GM18951 (cell line): ENCODE data around the gene SASH3.

Experiments
- POLR2A ChIP-seq: IDR thresholded peaks from 4 replicates; pipeline ENCODE4 v1.6.1; 2011; ENCODE audit warnings: mild to moderate bottlenecking; ENCODE audit not compliant: insufficient read length, insufficient read depth; ENCODE audit errors: extremely low read depth
- in situ Hi-C: fragments of 300-500 bp; cut with MboI; formaldehyde crosslinking; loops from one replicate; pipeline ENCODE4 v1.12.0; 2022; ENCODE audit warnings: low sequenced_read_pairs, mixed read lengths, inconsistent platforms; ENCODE audit not compliant: unreplicated experiment

The SASH3 gene

DNA sequence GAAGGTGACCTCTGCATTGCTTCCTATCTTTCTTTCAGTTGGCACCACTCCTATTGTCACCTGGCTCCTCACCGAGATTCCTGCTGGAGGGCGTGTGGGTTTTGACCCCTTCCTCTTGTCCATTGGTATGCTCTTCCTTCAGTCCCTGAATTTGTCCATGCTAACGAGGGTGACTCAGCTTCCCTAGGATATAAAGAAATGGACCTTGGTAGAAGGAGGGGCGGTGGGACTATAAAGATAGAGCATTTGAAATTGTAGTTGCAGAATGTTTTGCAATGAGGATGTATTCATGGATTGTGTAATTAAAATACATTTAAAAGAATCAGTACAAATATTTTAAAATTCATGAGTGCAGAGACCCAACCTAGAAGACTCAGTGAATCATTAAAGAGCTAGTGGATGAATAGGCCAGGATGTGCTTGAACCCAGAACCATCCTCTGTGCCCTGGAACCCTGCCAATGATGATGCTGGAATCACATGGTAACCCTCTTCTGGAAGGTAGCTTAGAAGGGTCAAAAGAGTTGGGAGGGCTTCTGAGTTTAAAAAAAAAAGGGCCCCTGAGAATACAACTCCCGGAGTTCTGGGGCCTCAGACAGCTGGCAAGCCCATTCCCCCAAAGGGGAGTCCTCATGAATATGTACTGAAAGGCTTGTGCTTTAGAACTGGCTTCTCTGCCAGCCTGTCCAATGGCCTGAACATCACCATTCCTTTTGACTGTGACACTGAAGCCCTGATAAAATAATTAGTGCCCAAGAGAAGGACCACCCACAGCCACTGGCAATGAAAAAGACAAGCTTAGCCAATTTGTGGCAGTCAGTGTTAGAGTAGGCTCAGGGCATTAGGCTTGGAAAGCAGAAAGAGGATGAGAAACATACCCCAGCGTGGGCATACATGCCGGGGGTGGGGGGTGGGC, 32.9 kb upstream of the SASH3 start:
- in situ Hi-C loops, result no loop called here
- no peak for TF ChIP-seq POLR2A

DNA sequence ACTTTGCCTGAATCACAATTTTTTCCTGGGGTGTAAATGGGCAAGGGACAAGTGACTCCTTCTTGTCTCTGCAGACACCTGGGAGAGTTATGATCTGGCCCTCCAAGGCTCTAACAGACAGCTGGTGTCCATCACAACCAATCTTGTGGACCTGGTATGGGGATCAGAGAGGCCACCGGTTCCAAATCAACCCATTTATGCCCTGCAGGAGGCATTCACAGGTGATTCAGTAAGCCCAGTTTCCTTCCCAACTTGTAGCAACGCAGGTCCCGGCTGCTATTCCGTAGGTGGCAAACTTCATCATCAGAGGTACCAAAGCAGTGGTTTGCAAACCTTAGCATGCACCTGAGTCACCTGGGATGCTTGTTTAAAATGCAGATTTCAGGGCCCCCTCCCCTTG, 32.2 kb upstream of the SASH3 start:
- in situ Hi-C loops, result no loop called here
- TF ChIP-seq POLR2A, result no peak

DNA sequence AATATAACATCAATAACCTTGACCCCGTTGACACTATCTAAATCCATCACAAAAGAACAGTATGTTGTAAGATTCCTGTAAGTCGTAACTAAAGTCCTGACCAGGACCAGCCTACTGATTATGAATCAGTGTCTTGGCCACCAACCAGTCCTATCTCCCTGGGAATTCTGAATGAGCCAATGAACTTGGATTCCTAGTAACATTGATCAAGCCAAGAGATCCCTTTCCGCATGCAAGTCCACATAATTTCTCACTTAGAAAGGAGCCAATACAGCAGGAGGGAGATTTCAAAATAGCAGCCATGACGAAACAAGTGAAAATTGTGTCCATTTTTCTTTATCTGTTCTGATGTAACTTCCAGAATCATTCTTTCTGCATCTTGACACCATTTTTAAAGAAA, 31.4 kb upstream of the SASH3 start:
- in situ Hi-C loops, result no loop called here
- no peak for TF ChIP-seq POLR2A

DNA sequence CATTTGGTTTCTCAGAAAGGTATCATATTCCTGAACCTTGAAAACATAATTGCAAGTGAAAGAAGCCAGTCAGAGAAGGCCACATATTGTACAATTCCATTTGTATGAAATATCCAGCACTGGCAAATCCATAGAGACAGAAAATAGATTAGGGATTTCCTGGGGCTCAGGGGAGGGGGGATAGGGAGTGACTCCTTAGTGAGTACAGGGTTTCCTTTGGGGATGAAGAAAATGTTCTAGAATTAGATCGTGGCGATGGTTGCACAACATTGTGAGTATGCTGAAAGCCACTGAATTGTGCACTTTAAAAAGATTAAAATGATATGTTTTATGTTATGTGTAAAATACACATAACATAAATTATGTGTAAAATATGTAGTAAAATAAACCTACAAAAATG, 30.7 kb upstream of the SASH3 start:
- TF ChIP-seq POLR2A, result no peak
- in situ Hi-C loops, result no loop called here

DNA sequence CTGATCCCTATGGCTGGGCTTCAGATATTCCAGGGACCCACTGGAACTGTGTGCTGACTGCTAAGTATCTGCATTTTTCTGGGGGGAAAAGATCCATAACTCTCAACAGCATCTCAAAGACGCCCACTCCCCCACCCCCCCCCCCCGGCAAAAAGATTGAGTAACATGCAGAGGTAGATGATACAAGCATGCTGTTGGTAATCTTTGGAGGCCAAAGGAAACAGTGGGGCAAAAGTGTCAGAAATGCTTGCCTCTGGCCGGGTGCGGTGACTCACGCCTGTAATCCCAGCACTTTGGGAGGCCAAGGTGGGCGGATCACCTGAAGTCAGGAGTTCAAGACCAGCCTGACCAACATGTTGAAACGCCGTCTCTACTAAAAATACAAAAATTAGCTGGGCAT, 28.8 kb upstream of the SASH3 start:
- TF ChIP-seq POLR2A, result no peak
- in situ Hi-C loops, result no loop called here

DNA sequence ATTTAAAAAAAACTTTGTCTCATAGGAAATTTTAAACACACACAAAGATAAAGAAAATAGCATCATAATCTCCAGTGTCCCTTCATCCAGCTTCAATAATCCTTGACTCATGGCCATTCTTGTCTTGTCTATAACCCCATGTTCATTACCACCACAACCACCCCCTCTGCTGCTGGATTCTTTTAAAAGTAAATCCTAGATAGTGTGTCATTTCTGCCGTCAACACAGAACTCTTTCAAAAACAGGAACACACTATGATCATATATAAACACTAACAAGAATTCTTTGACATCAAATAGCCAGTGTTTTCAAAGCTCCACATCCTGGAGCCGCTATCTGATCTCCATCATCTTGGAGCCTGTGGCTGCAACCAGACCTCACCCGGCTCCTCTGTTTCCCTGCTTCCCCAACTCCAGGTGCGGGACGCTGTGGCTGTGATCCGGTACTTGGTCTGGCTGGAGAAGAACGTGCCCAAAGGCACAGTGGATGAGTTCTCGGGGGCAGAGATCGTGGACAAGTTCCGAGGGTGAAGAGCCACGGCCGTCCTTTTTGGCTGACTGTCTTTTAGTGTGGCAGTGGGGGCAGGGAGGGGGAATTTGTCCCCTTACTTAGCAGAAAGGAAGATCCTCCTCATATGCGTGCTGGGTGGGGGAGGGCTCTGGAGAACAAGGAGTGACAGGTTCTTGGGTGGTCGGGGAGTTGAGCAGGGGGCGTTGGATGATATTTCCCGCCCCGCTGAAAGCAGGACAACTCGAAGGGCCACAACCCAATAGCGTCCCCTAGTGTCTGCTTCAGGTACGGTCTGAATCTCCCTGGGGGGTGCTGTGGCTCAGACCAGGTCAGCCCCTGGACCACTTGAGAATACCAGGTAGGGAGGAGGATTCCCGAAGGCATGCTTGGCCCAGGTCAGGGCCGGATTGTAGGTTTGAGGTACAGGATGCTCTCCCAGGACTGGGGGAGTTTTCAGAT, 25.4 kb upstream of the SASH3 start:
- TF ChIP-seq POLR2A, result no peak

DNA sequence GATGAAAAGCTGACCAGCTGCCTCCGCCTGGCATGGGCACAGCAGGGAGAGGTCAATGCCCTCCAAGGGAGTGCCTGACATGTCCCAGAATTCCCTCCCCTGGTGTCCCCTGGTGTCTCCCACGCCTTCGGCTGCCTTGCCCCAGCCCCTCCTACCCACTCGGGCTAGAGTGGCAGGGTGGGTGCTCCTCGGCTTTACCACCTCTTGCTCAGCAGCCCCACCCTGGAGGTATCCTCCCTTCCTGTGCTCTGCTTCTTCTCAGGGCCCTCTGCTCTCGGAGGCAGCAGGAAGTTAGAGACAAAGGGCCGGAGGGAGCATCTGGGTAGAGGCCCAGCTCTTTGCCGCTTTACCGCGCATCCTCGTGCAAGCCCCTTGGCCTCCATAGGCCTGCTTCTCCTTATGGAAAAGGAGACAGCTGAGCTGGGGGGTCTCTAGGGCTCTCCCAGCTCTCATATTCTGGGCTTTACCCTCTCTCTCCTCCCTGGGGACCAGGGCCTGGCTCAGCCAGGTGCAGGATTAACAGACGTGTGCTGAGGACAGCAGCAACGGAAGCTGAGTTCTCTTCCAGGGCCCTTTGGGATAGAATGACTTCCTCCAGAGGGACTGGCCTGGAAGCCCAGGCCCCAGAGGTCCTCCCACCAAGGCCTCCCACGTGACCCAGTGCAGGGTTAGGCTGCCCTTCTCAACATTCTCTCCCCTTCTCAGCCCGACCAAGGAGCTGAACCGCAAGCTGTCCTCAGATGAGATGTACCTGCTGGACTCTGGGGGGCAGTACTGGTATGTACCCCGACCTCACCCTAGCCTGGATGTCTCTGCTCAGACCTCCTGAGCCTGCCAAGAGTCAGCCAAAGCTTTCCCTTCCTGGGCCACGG, 23.7 kb upstream of the SASH3 start:
- in situ Hi-C loops, result no loop called here
- no peak for TF ChIP-seq POLR2A

More for the DNA sequence above, 25.4 kb upstream of the SASH3 start:
- in situ Hi-C loops, result no loop called here

DNA sequence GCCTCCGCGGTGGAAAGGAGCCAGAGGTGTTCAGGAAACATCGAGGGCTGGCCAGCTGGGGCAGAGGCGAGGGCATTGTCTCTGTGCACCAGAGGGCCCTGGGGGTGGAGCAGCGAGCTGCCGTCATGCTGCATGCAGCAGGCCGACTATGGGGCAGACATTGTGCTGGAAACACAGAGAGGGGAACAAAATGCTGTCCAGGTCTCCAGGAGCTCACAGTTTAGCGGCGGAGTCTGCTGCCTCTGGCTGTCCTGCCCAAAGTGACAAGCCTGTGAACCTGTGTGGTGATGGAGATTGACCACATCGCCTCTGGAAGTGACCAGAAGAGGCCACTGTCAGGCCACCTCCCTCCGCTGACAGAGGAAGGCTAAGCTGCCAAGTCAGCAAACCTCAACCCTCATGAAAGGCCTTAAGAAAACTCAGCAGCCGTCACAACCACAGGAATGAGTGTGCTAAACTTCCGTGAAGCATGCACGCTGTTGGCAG, 20.1 kb upstream of the SASH3 start:
- no peak for TF ChIP-seq POLR2A
- in situ Hi-C loops, result no loop called here

DNA sequence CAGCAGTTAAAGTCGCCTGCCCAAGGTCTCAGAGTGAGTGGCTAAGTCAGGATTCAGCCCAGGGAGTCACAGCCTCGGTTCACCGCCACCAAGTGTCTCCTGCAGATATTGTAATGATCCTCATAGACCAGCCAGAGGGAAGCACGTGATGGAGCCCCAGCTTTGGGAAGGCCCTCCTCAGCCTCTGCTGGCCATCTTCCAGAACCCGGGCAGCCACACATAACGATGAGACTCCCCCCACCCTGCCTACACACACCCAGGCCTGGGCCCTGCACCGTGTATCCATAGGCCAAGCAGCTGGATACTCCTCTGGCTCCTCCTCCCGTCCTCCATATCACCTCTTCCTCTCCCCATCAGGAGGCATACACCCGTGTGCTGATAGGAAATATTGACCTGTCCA, 19.6 kb upstream of the SASH3 start:
- TF ChIP-seq POLR2A, result no peak
- in situ Hi-C loops, result no loop called here

DNA sequence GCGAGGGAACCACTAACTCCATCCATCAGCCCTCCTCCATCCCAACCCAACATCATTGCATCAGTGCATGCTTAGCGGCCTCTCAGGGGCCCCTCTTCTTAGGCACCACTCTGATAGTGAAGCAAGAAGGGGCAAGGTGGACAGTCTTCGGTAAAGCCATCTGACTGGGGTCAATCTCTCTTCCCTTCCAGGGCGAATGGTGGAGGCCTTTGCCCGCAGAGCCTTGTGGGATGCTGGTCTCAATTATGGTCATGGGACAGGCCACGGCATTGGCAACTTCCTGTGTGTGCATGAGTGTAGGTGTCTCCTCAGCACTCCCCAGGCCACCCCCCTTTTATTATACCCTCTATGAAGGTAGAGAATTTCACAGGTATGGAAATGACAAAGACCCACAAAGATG, 18.8 kb upstream of the SASH3 start:
- in situ Hi-C loops, result no loop called here
- TF ChIP-seq POLR2A, result no peak

DNA sequence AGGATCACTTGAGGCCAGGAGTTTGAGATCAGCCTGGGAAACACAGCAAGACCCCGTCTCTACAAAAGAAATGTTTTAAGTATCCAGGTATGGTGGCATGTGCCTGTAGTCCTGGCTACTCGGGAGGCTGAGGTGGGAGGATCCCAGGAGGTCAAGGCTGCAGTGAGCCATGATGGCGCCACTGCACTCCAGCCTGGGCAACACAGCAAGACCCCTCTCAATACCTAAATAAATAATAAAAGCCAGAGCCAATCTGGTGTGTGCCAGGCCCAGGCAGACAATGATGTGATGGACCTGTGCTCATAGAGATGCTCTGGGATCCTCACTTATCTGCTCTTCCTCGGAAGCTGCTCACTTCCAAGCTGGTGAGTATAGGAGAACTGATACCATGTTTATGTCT, 18.2 kb upstream of the SASH3 start:
- in situ Hi-C loops, result no loop called here
- no peak for TF ChIP-seq POLR2A

DNA sequence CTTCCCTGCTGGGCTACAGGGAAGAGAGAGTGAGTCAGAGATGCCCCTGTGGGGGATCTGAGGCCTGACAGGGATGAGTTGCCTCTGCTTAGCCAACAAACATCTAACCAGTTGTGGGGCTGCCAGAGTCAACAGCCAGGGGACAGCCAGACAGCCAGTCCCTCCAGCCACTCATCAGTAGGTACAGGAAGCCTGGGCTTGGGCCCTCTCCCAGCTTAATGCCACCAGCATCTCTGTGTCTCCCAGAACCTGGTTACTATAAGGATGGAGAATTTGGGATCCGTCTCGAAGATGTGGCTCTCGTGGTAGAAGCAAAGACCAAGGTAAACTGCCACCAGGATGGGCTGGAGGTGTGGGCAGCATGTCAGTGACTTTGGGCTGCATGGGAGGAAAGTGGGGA, 17.3 kb upstream of the SASH3 start:
- in situ Hi-C loops, result no loop called here
- no peak for TF ChIP-seq POLR2A

DNA sequence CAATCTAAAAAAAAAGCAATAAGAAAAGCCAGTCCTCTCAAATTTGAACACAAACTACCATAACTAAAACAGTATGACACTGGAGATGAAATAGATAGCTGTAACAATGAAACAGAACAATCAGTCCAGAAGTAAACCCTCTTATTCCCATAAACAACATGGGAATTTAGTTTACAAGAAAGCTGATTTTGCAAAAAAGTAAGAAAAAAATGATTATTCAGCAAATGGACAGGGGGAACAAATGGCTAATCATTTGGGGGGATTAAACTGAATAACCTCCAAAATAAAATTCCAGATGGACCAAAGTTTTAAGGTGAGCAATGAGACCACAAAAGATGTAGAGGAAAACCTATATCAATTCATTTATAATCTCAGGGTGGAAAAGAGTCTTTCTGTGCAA, 16.1 kb upstream of the SASH3 start:
- in situ Hi-C loops, result no loop called here
- no peak for TF ChIP-seq POLR2A

DNA sequence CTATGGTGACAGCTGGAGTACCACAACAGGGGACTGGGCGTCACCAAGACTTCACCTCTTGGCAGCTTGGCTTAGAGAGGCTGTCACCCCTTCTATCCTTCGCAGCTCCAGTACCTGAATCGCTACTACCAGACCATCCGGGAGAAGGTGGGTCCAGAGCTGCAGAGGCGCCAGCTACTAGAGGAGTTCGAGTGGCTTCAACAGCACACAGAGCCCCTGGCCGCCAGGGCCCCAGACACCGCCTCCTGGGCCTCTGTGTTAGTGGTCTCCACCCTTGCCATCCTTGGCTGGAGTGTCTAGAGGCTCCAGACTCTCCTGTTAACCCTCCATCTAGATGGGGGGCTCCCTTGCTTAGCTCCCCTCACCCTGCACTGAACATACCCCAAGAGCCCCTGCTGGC, 11.6 kb upstream of the SASH3 start:
- in situ Hi-C loops, result no loop called here
- TF ChIP-seq POLR2A, result no peak
